ENCODE data around the gene MYO1F. TPM values are rescaled to one million over a fixed set of nuclear protein-coding genes. Genes with fewer than 3 reads are reported as not detected.
"Not testable (repeated sequence)": the region's sequence is repeated elsewhere in the genome, so short reads cannot be mapped to it uniquely, and the experiment has no call there.

MYO1F gene
- total RNA-seq, 2 donors from 2014 or later: 19.1 to 37.3 TPM

DNA sequence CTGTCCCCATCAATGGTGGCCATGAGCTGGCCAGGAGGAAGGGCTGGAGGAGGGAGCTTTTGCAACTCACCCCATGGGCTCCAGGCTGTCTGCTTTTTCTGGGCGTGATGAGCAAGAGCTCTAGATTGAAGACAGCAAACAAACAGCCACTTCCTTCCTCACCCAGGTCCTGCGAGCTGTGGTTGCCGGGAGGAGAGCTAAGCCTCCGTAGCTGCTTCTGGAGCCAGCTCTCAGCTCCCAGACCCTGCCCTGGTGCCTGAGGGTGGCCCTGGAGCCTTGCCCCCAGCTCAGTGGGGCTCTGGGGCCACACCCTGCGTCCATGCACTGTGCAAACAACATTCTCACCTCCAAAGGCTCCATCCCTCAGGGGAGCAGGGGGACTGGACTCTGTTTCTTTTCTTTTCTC, 6.2 kb downstream of the MYO1F start:
- DNase-seq (ENCODE audit: low spot score): no peak
- intact Hi-C loops (cut with DNase I): no loop called here

DNA sequence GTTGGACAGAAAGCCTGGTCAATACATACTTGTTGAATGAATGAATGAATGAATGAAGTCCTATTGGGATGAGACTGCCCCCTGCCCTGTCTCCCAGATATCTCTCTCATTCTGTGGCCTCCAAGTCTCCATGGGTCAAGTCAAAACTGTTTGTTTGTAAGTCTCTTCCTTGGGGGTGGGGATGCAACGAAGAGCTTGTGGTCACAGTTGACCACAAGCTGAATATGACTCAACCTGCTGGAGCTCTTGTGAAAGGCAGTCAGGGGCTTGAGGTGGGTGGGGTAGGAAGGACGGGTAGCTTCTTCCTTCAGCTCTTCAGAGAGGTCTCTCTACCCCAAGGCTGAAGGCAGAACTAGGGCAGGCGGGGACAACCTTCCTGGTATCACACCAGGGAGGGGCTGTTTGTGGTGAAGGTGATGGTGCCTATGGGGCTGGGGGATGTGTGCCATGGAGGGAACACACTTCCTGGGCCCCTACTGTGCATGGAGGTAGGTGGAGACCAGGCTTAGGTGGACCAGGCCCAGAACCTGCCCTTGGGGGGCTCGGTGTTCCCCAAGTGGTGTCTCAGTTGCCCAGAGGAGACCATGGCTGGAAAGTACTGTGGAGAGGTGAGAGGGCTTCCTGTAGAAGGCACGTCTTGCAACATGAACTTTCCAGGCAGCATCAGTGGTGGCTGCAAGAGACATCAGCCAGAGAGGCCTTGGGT, 8.0 kb downstream of the MYO1F start:
- intact Hi-C loops (cut with DNase I): no loop called here
- DNase-seq (ENCODE audit: low spot score): no peak

DNA sequence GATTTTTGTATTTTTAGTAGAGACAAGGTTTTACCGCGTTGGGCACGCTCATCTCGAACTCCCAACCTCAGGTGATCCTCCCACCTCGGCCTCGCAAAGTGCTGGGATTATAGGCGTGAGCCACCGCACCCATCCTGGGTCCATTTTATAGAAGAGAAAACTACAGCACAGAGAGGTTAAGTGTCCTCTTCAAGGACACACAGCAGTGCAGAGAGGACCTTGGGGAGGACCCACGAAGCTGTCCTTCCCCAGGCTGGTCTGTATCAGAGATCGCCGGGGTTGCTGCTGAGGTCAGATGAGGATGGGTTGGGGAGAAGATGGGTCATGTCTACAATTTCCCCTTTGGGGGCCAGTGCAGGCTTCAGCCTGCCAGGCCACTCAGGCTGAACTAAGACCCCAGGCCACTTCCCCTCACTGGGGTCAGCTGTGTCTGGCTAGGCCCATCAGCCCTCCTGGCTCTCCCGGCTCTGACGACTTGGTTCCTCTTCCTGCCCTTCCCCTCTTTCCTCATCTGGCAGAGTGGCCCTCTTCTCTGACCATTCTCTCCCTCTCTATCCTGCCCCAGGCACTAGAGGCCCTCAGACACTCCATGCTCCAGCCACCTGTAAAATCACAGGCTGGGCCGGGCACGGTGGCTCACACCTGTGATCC, 9.6 kb downstream of the MYO1F start:
- intact Hi-C loops (cut with DNase I): no loop called here
- DNase-seq (ENCODE audit: low spot score): no peak

DNA sequence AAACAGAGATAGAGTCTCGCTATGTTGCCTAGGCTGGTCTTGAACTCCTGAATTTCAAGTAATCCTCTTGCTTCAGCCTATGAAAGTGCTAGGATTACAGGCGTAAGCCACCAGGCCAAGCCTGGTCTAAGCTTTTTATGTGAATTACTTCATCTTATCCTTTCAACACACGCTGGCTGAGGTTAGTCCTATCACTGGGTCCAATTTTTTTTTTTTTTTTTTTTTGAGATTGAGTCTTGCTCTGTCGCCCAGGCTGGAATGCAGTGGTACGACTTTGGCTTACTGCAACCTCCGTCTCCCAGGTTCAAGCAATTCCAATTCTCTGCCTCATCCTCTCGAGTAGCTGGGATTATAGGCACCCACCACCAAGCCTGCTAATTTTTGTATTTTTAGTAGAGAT, 10.4 kb downstream of the MYO1F start:
- no peak for DNase-seq (ENCODE audit: low spot score)
- intact Hi-C loops (cut with DNase I): no loop called here

DNA sequence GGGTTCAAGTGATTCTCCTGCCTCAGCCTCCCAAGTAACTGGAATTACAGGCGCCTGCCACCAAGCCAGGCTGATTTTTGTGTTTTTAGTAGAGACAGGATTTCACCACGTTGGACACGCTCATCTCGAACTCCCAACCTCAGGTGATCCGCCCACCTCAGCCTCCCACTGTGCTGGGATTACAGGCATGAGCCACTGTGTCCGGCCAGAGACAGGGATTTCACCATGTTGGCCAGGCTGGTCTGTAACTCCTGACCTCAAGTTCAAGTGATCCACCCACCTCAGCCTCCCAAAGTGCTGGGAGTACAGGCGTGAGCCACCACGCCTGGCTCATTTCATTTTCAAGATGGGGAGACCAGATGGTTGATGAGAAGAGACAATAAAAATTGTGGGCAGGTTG, 12.4 kb downstream of the MYO1F start:
- DNase-seq (ENCODE audit: low spot score); intact Hi-C loops (cut with DNase I): not testable (repeated sequence)

DNA sequence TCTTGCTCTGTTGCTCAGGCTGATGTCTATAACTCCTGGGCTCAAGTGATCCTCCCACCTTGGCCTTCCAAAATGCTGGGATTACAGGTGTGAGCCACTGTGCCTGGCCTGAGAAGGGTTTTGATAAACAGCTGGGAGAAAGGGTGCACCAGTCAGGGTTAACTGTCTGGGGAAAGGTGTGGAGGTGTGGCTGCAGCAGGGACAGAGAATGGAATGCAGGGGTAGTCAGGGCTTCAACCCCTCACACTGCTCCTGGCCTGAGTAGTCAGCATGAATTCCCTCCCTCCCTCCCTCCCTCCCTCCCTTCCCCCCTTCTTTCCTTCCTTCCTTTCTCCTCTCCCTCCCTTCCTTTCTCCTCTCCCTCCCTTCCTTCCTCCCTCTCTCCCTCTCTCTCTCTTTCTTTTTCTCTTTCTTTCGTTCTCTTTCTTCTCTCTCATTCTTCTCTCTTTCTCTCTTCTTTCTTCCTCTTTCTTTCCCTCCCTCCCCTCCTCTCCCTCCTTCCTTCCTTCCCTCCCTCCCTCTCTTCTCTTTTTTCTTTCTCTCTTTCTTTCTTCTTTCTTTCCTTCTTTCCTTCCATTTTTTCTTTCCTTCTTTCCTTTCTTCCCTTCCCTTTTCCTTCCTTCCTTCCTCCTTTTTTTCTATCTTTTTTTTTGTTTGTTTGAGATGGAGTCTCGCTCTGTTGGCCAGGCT, 16.0 kb downstream of the MYO1F start:
- intact Hi-C loops (cut with DNase I): no loop called here
- DNase-seq (ENCODE audit: low spot score): no peak

DNA sequence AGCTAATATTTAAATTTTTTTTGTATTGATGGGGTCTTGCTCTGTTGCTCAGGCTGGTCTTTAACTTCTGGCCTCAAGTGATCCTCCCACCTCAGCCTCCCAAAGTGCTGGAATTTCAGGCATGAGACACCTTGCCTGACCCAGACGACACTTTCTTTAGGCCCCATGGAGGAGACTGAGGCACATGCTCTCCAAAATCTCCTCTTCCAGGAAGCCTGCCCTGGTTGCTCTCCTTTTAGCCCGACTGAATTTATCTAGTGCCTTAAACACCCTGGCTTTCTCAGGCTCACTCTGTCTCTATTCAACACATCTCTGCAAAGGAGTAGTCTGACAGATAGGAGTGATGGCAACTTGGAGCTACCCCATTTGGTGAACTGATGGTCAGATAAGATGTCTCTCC, 18.9 kb downstream of the MYO1F start:
- no peak for DNase-seq (ENCODE audit: low spot score)
- intact Hi-C loops (cut with DNase I): no loop called here

DNA sequence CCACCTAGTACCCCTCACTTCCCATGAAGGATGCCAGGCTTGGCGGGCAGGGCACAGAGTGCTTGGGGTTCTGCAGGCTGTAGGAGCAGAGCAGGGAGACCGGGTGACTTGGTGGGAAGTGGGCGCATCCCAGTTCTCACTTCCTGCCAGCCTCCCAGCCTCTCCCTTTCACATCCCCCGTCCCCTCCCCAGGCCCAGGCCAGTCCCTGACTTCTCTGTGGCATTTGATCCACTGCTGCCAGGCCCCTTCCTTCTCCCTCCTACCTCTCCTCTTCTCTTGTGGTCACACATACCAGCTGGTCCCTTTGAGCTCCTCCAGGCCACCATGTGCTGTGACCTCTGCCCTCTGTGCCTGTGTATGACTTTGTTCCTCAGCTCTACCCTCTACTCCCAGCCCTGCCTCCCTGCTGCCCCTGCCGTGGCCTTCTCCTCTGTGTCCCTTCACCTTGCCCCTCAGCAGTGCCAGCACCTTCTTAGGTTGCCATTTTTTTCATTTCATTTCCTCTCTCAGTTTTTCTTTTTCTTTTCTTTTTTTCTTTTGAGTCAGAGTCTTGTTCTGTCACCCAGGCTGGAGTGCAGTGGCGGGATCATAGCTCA, 19.5 kb downstream of the MYO1F start:
- intact Hi-C loops (cut with DNase I): no loop called here
- DNase-seq (ENCODE audit: low spot score): no peak

DNA sequence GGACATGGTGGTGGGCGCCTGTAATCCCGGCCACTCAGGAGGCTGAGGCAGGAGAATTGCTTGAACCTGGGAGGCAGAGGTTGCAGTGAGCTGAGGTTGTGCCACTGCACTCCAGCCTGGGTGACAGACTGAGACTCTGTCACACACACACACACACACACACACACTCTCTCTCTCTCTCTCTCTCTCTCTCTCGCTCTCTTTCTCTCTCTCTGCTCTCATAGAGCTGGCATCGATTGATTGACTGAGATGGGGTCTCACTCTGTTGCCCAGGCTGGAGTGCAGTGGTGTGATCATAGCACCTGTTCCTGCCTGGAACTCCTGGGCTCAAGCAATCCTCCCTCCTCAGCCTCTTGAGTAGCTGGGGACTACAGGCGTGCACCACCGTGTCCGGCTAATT, 23.5 kb downstream of the MYO1F start:
- intact Hi-C loops (cut with DNase I): not testable (repeated sequence)

DNA sequence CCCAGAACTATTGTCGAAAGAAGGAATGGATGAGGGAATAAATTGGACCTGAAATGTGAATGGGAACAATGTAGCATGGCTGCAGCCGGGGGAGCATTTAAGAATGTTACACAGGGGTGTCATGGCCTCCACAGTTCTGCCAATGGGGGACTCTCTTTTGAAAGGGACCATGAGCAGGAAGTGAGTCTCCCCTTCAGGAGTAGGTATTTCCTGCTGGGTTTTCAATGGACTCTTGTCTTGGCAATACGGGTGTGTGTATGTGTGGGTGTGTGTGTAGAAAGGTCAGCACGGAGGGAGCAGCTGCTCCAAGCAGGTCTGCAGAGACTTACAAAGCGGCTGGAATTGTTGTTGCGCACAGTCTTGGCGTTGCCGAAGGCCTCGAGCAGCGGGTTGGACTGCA, 24.4 kb downstream of the MYO1F start:
- DNase-seq (ENCODE audit: low spot score): no peak
- intact Hi-C loops (cut with DNase I): no loop called here

More for the DNA sequence above, 23.5 kb downstream of the MYO1F start:
- DNase-seq (ENCODE audit: low spot score): not testable (repeated sequence)

DNA sequence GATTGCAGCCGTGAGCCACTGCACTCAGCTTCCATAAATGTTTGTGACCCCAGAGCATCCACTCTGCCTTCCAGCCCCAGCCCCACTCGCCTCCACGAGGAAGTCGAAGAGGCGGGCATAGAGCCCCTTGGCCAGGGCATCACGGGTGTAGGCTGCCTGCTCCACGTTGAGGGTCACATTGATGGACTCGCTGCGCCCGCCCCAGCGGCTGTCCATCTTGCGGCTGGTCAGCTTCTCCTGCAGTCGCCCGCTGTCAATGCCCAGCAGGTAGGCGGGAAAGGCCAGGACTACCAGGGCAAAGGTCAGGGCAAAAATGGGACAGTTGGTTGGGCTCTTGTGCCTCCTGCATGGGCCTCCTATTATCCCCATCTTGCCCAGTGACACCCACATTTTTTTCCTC, 27.2 kb downstream of the MYO1F start:
- no peak for DNase-seq (ENCODE audit: low spot score)
- intact Hi-C loops (cut with DNase I): no loop called here

DNA sequence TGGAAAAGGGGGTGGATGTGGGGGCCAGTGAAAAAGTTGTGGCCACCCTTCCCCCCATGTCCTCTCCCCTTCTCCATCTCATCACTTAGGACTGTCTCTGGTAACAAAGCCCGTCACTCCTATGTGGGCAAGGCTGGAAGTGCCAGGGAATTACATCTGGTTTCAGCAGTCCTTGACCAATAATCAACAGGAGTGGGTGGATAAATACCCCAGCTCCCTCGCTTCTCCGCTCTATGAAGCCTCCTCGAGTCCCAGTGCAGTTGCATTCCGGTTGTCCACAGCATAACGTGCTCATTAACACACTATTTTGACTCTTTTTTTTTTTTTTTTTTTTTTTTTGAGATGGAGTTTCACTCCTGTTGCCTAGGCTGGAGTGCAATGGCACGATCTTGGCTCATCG, 31.5 kb downstream of the MYO1F start:
- DNase-seq (ENCODE audit: low spot score): no peak

DNA sequence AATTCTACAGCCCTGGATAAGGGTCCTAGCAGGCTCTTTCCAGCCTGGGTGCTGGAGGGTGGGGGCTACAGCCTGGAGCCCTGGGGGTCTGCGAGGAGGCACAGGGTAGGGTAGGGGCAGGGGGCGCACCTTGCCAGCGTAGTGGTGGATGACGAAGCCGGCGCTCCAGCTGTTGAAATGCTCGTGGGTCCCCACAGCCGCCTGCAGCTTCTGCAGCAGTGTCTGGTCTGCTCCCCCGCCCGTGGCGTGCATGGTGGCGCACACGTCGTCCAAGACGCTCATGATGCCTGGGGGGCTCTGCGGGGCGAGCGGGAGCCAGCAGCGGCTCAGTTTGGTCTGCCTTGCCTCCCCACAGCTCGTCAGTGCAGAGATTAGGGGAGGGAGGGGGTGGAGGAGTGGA, 33.1 kb downstream of the MYO1F start:
- no peak for DNase-seq (ENCODE audit: low spot score)
- intact Hi-C loops (cut with DNase I): no loop called here

More for the DNA sequence above, 31.5 kb downstream of the MYO1F start:
- intact Hi-C loops (cut with DNase I): no loop called here

DNA sequence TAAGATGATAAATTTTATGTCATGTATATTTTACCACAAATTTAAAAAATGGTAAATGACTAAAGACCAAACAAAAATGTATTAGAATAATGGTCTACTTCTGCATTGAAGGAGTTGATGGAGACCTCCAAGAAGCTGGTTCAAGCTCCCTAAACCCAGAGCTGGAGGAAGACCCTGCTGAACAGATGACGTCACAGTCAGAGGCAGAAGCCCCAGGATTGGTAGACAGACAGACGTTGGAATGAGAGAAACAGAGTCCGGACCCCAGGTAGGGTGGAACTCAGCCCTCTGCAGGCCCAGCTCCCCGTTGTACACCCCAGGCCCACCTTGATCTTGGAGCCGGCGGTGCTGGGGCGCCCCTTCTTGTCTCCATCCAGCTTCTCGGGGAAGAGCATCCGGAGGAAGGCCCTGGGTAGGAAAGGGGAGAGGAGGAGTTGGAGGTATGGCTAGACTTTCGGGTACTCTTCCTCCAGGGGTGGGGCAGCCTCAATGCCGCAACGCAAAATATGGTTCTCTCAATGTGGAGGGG, 37.6 kb downstream of the MYO1F start:
- no peak for DNase-seq (ENCODE audit: low spot score)
- intact Hi-C loops (cut with DNase I): no loop called here

DNA sequence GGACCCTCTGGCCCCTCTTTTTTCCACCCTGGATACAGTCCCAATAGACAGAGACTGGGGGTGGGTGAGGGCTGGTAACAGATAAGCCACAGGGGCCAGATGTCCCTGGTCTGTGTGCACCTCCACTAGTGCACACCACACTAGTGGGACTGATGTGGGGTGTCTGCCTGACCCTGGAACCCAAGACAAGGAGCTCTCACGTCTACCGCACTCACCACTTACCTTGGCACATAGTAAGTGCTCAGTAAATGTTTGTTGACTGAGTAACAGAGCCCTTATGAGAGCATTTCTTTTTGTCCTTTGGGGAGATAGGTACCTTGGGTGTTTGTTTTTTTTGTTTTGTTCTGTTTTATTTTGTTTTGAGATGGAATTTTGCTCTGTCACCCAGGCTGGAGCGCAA, 40.1 kb downstream of the MYO1F start:
- intact Hi-C loops (cut with DNase I): no loop called here
- DNase-seq (ENCODE audit: low spot score): no peak

DNA sequence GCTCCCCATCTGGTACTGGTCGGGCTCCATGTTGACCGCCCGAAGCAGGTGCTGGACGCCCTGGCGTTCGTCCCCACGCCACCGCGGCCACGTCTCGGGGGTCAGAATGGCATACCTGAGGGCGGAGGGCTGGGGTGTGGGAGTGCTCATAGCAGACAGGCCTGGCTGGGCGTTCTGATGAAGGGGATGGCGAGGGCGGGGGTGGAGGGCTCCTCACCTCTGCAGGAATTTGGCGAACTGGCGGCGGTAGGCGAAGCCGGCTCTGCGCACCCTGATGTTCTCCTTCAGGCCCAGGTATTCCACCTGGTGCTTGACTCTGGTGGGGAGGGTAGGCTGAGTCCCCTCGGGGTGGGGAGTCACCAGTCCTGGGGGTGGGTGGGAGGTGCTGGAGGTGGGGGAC, 41.0 kb downstream of the MYO1F start:
- intact Hi-C loops (cut with DNase I): no loop called here

DNA sequence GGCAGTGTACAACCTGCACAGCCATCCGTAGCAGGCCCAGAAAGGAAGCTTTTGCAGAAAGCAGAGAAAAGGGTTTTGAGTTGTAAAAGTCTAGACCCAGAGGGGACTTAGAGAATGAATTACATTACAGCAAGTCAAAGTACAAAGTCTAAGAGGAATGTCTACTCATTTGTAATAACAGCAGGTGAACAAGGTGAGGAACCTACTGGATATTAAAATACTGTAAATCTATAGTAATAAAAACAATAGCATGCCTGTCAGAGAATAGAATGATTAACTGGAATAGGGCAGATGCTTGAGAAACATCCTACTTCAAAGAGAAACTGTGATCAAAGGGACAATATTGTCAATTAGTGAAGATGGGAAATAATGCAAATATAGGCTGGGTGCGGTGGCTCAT, 45.0 kb downstream of the MYO1F start:
- intact Hi-C loops (cut with DNase I): no loop called here
- DNase-seq (ENCODE audit: low spot score): no peak

More for the DNA sequence above, 41.0 kb downstream of the MYO1F start:
- no peak for DNase-seq (ENCODE audit: low spot score)

DNA sequence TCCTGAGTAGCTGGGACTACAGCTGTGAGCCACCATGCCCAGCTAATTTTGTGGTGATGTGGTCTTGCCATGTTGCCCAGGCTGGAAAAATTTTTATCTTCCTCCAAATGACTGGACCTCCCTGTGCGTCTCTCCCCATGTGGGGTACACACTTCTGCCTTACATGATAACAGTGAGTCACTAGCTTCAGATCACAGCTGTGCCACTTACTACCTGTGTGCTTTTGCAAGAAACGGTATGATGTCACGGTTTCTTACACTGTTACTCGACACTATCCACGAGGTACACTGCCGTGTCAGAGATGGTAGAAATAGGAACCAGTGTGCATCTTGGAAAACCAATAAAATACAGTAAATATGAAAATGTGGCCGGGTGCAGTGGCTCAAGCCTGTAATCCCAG, 45.8 kb downstream of the MYO1F start:
- intact Hi-C loops (cut with DNase I): no loop called here
- DNase-seq (ENCODE audit: low spot score): no peak

DNA sequence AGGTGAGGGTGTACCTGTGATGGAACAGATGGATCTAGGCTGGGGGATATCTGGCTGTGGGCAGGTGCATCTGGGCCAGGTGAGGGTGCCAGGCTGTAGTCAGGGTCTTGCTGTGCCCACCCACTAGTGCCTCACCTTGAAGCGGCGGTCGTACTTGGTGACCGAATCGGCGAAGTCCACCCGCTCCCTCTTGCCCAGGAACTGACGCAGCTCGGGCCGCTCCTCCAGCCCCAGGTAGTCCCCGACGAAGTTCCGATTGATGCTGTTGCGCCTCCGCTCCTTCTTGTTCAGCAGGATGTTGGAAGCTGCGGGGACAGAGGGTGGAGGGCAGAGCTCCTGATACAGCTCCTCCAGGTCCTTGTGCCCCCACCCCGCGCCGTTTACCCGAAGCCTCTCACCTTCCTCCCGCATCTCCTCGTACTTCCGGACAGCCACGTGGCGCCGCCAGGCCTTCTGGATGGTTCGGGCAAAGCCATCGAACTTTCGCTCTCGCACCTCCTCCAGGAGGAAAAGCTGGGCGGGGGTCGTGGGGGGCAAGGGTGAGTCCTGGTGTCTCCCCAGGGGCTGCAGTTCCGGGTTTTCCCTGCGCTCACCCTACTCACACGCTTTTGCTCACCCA, 47.1 kb downstream of the MYO1F start:
- intact Hi-C loops (cut with DNase I): no loop called here
- DNase-seq (ENCODE audit: low spot score): no peak
